DND-41 (cell line): ENCODE data around the gene CSN2.

Experiments
- CTCF ChIP-seq: IDR thresholded peaks from 2 replicates; pipeline ENCODE4 v1.5.1; 2012; ENCODE audit warnings: borderline replicate concordance, low read length, moderate library complexity, mild to moderate bottlenecking; ENCODE audit not compliant: poor library complexity, severe bottlenecking; ENCODE audit errors: extremely low read depth
- EZH2 ChIP-seq: IDR thresholded peaks from 3 replicates; pipeline ENCODE4 v1.6.1; 2012; ENCODE audit warnings: borderline replicate concordance, low read depth, mild to moderate bottlenecking, moderate library complexity, low read length, inconsistent platforms; ENCODE audit not compliant: severe bottlenecking

GRCh38 chr4:69977582-69977981, 12.1 kb upstream of the CSN2 start:
- no peak for TF ChIP-seq EZH2
- TF ChIP-seq CTCF = no peak
